Smooth muscle cell (in vitro differentiated cells): Measurements from ENCODE around the gene FNDC7. TPM values are rescaled to one million over a fixed set of nuclear protein-coding genes. Genes with fewer than 3 reads are reported as not detected.

Source experiments
- DNase-seq: peaks from one replicate; lab custom pipeline; 2025; ENCODE audit not compliant: unreplicated experiment; lab: John Stamatoyannopoulos, UW
- H2AFZ ChIP-seq: fragments of 200-600 bp; sonication (generic); 2 replicates; pipeline ENCODE4 v1.6.0; 2016; ENCODE audit warnings: antibody characterized with exemption, low read depth, mild to moderate bottlenecking
- H3F3A ChIP-seq: fragments of 200-600 bp; sonication (generic); 2 replicates; pipeline ENCODE4 v1.6.0; 2017; ENCODE audit warnings: antibody characterized with exemption, low read depth
- H3K27ac ChIP-seq: fragments of 200-600 bp; sonication (generic); 2 replicates; pipeline ENCODE4 v1.5.1; 2016; ENCODE audit warnings: low read depth, mild to moderate bottlenecking
- H3K27me3 ChIP-seq: fragments of 200-600 bp; sonication (generic); 2 replicates; pipeline ENCODE4 v1.6.1; 2016; ENCODE audit warnings: low read depth, mild to moderate bottlenecking
- H3K36me3 ChIP-seq: fragments of 200-600 bp; sonication (generic); 2 replicates; pipeline ENCODE4 v1.5.1; 2016; ENCODE audit warnings: low read depth
- H3K4me1 ChIP-seq: fragments of 200-600 bp; sonication (generic); 2 replicates; pipeline ENCODE4 v1.5.1; 2016; ENCODE audit warnings: low read depth
- H3K4me2 ChIP-seq: fragments of 200-600 bp; sonication (generic); 2 replicates; pipeline ENCODE4 v1.6.0; 2016; ENCODE audit warnings: mild to moderate bottlenecking
- H3K4me3 ChIP-seq: fragments of 200-600 bp; sonication (generic); 2 replicates; pipeline ENCODE4 v1.5.1; 2016; ENCODE audit warnings: mild to moderate bottlenecking
- H3K79me2 ChIP-seq: fragments of 200-600 bp; sonication (generic); 2 replicates; pipeline ENCODE4 v1.6.0; 2016; ENCODE audit warnings: low read depth, mild to moderate bottlenecking
- H3K9ac ChIP-seq: fragments of 200-600 bp; sonication (generic); 2 replicates; pipeline ENCODE4 v1.6.0; 2016; ENCODE audit warnings: low read depth
- H3K9me3 ChIP-seq: fragments of 200-600 bp; sonication (generic); replicated peaks from 2 replicates; pipeline ENCODE4 v1.5.1; 2016; ENCODE audit warnings: low read depth
- H4K20me1 ChIP-seq: fragments of 200-600 bp; sonication (generic); 2 replicates; pipeline ENCODE4 v1.6.0; 2016; ENCODE audit warnings: low read depth
- CTCF ChIP-seq: fragments of 200-600 bp; sonication (generic); IDR thresholded peaks from 2 replicates; pipeline ENCODE4 v1.5.1; 2017; ENCODE audit warnings: borderline replicate concordance, mild to moderate bottlenecking, antibody characterized with exemption; ENCODE audit not compliant: insufficient read depth, poor library complexity, severe bottlenecking
- WGBS: methylation state at CpG from one replicate; pipeline ENCODE4 v1.1.7; 2016; ENCODE audit warnings: low lambda C conversion rate; 5-methylcytosine and 5-hydroxymethylcytosine counted together
- polyA plus RNA-seq: library from polyadenylated mRNA; unstranded; fragments of >200 nt; fragmentation: Nextera tagmentation; extraction: Ambion mirVana; gene quantifications from 2 replicates; pipeline ENCODE4 v1.2.1, GENCODE V29; 2016
- total RNA-seq: library from RNA; depleted of rRNA; stranded (reverse); fragments of >200 nt; gene quantifications from 2 replicates; pipeline ENCODE4 v1.2.3, GENCODE V29; 2014

Gene FNDC7
- total RNA-seq (0.09 and 0.18 TPM in 2 replicates), polyA plus RNA-seq (0.07 TPM in 1 of 2 replicates, not detected in the other)

GRCh38 chr1:108712606-108713150 is at the start of gene FNDC7:
TSS of gene FNDC7 (plus strand) at chr1:108712908. CDS start at chr1:108712934, 26 bp downstream.
- Histone ChIP-seq H3K4me1 (peaks cover 18% of the 10 kb centered on the region), H2AFZ (peak within 1 kb of the TSS; percentile 64), H3K9ac (no peak within 1 kb of the TSS), H3K4me2 (peak within 1 kb of the TSS; percentile 74), H3K9me3 (no peaks in the 10 kb centered on the region), H3F3A (no peaks in the 10 kb centered on the region), H3K36me3 (no peaks in the 10 kb centered on the region), H3K27me3 (no peaks in the 10 kb centered on the region), H3K79me2 (no peaks in the 10 kb centered on the region), H3K27ac (peak within 1 kb of the TSS; percentile 22), H3K4me3 (no peak within 1 kb of the TSS), H4K20me1 (no peaks in the 10 kb centered on the region)
- DNase-seq, result no peak
- 34% methylated on average over 9 of the region's 9 CpGs for WGBS
- TF ChIP-seq CTCF, result no peak

DNA sequence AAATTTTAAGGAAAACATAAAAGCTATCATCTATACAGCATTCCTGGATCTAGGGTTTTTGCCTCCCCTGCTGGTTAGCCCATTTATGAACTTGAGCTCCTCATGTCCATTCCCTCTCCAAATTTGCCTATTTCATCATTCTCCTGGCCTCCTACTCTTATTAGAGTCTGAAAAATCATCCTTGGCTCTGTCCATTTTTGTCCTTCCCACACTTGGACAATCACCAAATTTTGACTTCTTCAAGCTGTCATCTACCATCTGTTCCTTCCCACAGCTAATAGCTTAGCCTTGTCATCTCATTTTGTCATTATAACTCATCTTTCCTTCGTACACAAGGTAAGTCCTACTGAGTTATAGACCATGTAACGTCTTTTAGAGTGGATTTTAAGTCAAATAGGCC is 49.6 kb upstream of the FNDC7 start:
- no peaks in the 10 kb centered on the region for H3K36me3 ChIP-seq
- H3K27ac ChIP-seq, result no peak overlapping the region
- no peaks in the 10 kb centered on the region for H3K27me3 ChIP-seq
- no peak for DNase-seq
- H3F3A ChIP-seq, result no peaks in the 10 kb centered on the region
- no peak overlapping the region for H3K9ac ChIP-seq
- no peak overlapping the region for H3K4me2 ChIP-seq
- TF ChIP-seq CTCF, result no peak
- H4K20me1 ChIP-seq, result no peaks in the 10 kb centered on the region
- H3K4me3 ChIP-seq, result no peak overlapping the region
- WGBS, result 92% methylated on average over 2 of the region's 2 CpGs
- H2AFZ ChIP-seq, result no peak overlapping the region
- peaks cover 5% of the 10 kb centered on the region for H3K4me1 ChIP-seq
- no peaks in the 10 kb centered on the region for H3K9me3 ChIP-seq
- no peaks in the 10 kb centered on the region for H3K79me2 ChIP-seq

DNA sequence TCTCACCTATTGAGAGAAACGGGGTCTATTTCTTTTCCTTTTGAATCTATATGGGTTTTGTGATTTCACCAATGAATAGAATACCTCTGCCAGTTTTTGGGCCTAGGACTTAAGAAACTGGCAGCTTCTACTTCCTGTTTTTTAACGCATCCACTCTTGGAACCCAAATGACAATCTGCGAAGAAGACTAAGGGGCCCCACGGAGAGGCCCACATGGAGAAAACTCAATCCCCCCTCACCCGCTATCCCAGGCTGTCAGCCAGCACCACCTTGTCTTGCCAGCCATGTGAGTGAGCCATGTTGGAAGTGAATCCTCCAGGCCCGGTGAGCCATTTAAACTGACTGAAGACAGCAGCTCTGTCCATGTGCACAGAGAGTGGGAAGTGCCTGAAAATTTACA is 48.2 kb upstream of the FNDC7 start:
- Histone ChIP-seq H3K27me3 (no peaks in the 10 kb centered on the region), H3K79me2 (no peaks in the 10 kb centered on the region), H3K4me3 (no peak overlapping the region), H3K9me3 (no peaks in the 10 kb centered on the region), H3K27ac (no peak overlapping the region), H2AFZ (no peak overlapping the region), H3K4me2 (no peak overlapping the region), H4K20me1 (no peaks in the 10 kb centered on the region), H3F3A (no peaks in the 10 kb centered on the region), H3K36me3 (no peaks in the 10 kb centered on the region), H3K4me1 (peaks cover 5% of the 10 kb centered on the region), H3K9ac (no peak overlapping the region)
- WGBS, result 87% methylated on average over 6 of the region's 6 CpGs
- DNase-seq, result no peak
- TF ChIP-seq CTCF, result no peak

GRCh38 chr1:108665067-108665466 is 47.6 kb upstream of the FNDC7 start:
- no peak overlapping the region for H3K9ac ChIP-seq
- no peak overlapping the region for H3K4me2 ChIP-seq
- no peaks in the 10 kb centered on the region for H3F3A ChIP-seq
- H3K79me2 ChIP-seq, result no peaks in the 10 kb centered on the region
- H4K20me1 ChIP-seq, result no peaks in the 10 kb centered on the region
- no peak overlapping the region for H3K4me3 ChIP-seq
- H3K27me3 ChIP-seq, result no peaks in the 10 kb centered on the region
- H3K27ac ChIP-seq, result no peak overlapping the region
- no peak for TF ChIP-seq CTCF
- no peak overlapping the region for H2AFZ ChIP-seq
- DNase-seq, result no peak
- 85% methylated on average over 2 of the region's 2 CpGs for WGBS
- no peaks in the 10 kb centered on the region for H3K9me3 ChIP-seq
- H3K36me3 ChIP-seq, result no peaks in the 10 kb centered on the region
- peaks cover 5% of the 10 kb centered on the region for H3K4me1 ChIP-seq
